OCI-LY1 (cell line): ENCODE measurements around the gene IFITM2.
A peak's percentile ranks its signal among the peaks of the same experiment; 100 is the strongest.

Experiments
- H2AFZ ChIP-seq: fragments of 200-600 bp; sonication (generic), shearing (Covaris generic); 2 replicates; pipeline ENCODE4 v1.6.0; 2014; ENCODE audit warnings: antibody characterized with exemption, mild to moderate bottlenecking, low read length
- H3F3A ChIP-seq: fragments of 200-600 bp; sonication (generic), shearing (Covaris generic); 2 replicates; pipeline ENCODE4 v1.6.0; 2014; ENCODE audit warnings: mild to moderate bottlenecking, antibody characterized with exemption, low read length, moderate library complexity; ENCODE audit not compliant: insufficient read depth
- H3K27ac ChIP-seq: fragments of 200-600 bp; sonication (generic); 2 replicates; pipeline ENCODE4 v1.5.1; 2014; ENCODE audit warnings: low read length, mixed run types, mild to moderate bottlenecking, low read depth; ENCODE audit not compliant: poor library complexity, severe bottlenecking
- H3K27me3 ChIP-seq: fragments of 200-600 bp; sonication (generic); 2 replicates; pipeline ENCODE4 v1.6.0; 2014; ENCODE audit warnings: antibody characterized with exemption, mild to moderate bottlenecking, low read length, moderate library complexity; ENCODE audit not compliant: insufficient read depth
- H3K36me3 ChIP-seq: fragments of 200-600 bp; sonication (generic); 2 replicates; pipeline ENCODE4 v1.6.1; 2014; ENCODE audit warnings: mild to moderate bottlenecking, antibody characterized with exemption, low read length, moderate library complexity, mixed read lengths; ENCODE audit not compliant: insufficient read depth
- H3K4me1 ChIP-seq: fragments of 200-600 bp; sonication (generic); 2 replicates; pipeline ENCODE4 v1.5.1; 2014; ENCODE audit warnings: mild to moderate bottlenecking, low read length, moderate library complexity; ENCODE audit not compliant: insufficient read depth, severe bottlenecking
- H3K4me2 ChIP-seq: fragments of 200-600 bp; sonication (generic), shearing (Covaris generic); 2 replicates; pipeline ENCODE4 v1.6.1; 2014; ENCODE audit warnings: low read length
- H3K4me3 ChIP-seq: fragments of 200-600 bp; sonication (generic); 2 replicates; pipeline ENCODE4 v1.5.1; 2014; ENCODE audit warnings: low read length, low read depth, mild to moderate bottlenecking, mixed read lengths; ENCODE audit not compliant: poor library complexity, severe bottlenecking
- H3K79me2 ChIP-seq: fragments of 200-600 bp; shearing (Covaris generic); 2 replicates; pipeline ENCODE4 v1.6.1; 2016; ENCODE audit warnings: mixed run types, low read length, mixed read lengths; ENCODE audit not compliant: insufficient read depth
- H3K9ac ChIP-seq: fragments of 200-600 bp; sonication (generic), shearing (Covaris generic); 2 replicates; pipeline ENCODE4 v1.6.1; 2014; ENCODE audit warnings: mild to moderate bottlenecking, low read length, mixed read lengths
- H3K9me2 ChIP-seq: fragments of 200-600 bp; sonication (generic), shearing (Covaris generic); 2 replicates; pipeline ENCODE4 v1.6.1; 2014; ENCODE audit warnings: low read depth, mild to moderate bottlenecking, low read length, mixed read lengths
- H3K9me3 ChIP-seq: fragments of 200-600 bp; shearing (Covaris generic); 2 replicates; pipeline ENCODE4 v1.6.1; 2014; ENCODE audit warnings: low read length, mixed read lengths
- H4K20me1 ChIP-seq: fragments of 200-600 bp; sonication (generic), shearing (Covaris generic); 2 replicates; pipeline ENCODE4 v1.6.0; 2016; ENCODE audit warnings: mild to moderate bottlenecking, low read length; ENCODE audit not compliant: insufficient read depth
- EZH2 ChIP-seq: fragments of 200-600 bp; sonication (generic), shearing (Covaris generic); IDR thresholded peaks from 2 replicates; pipeline ENCODE4 v1.8.0; 2017; ENCODE audit warnings: borderline replicate concordance, mixed run types, mild to moderate bottlenecking, antibody characterized with exemption, low read length, moderate library complexity, mixed read lengths
- TF ChIP-seq, protein P1 (sequence below): fragments of 200-600 bp; sonication (generic), shearing (Covaris generic); IDR thresholded peaks from 2 replicates; pipeline ENCODE4 v1.5.1; 2017; ENCODE audit warnings: mild to moderate bottlenecking, antibody characterized with exemption, low read length, moderate library complexity, mixed read lengths

Gene IFITM2

GRCh38 chr11:353179-353873 is 45.7 kb downstream of the IFITM2 start:
- TF ChIP-seq, protein P1, sequence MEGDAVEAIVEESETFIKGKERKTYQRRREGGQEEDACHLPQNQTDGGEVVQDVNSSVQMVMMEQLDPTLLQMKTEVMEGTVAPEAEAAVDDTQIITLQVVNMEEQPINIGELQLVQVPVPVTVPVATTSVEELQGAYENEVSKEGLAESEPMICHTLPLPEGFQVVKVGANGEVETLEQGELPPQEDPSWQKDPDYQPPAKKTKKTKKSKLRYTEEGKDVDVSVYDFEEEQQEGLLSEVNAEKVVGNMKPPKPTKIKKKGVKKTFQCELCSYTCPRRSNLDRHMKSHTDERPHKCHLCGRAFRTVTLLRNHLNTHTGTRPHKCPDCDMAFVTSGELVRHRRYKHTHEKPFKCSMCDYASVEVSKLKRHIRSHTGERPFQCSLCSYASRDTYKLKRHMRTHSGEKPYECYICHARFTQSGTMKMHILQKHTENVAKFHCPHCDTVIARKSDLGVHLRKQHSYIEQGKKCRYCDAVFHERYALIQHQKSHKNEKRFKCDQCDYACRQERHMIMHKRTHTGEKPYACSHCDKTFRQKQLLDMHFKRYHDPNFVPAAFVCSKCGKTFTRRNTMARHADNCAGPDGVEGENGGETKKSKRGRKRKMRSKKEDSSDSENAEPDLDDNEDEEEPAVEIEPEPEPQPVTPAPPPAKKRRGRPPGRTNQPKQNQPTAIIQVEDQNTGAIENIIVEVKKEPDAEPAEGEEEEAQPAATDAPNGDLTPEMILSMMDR, result no peak
- TF ChIP-seq EZH2, result no peak
- Histone ChIP-seq H3K9ac (no peak overlapping the region), H3K27me3 (peaks cover 3% of the 10 kb centered on the region; the same call in 1 of the 2 replicates), H3F3A (no peaks in the 10 kb centered on the region), H3K79me2 (no peaks in the 10 kb centered on the region), H3K36me3 (no peaks in the 10 kb centered on the region), H3K4me3 (no peak overlapping the region), H3K27ac (no peak overlapping the region), H3K9me2 (no peaks in the 10 kb centered on the region), H3K9me3 (no peaks in the 10 kb centered on the region), H4K20me1 (no peaks in the 10 kb centered on the region), H3K4me1 (peaks cover 17% of the 10 kb centered on the region), H2AFZ (no peak overlapping the region), H3K4me2 (no peak overlapping the region)

DNA sequence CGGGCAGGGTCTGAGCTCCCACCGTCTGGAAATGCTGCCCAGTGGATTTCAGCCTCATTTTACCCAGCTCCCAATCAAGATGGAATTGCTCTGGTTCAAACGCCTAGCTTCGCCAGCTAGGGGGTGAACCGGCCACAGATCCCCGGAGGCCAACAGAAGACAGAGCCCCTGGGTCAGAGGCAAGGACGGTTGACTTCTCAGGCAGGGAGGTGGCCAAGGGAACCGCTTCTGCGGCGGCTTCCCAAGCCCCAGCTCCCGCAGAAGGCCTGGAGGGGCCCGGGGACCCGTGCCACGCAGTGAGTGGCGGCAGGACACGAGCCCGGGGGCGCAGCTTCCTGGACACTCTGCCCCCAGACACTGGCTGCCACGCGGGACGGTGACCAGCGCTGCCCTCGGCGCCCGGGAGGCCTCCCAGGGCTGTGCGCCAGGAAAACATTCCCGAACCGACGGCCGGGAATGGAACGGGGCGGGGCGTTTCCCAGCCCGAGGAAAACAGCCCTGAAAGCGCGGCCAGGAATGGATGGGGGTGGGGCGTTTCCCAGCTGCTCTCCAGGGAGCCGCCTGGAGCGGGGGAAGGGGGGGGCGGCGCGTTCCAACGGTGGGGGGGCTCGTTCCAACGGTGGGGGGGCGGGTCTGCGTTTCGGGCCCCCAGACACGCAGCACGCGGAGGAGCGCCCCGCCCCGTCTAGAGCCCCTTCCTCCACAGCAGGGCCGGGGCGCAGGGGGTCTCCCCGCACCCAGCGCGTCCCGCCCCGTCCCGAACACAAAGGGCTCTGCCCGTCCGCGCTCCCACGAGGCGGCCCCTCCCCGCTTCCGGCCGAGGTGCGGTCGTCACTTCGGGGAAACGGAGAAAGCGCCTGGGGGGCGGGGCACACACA is 48.2 kb downstream of the IFITM2 start:
- TF ChIP-seq, protein P1, result no peak
- TF ChIP-seq EZH2, result no peak
- H3K4me3 ChIP-seq, result peak overlapping the region; percentile 51
- H3F3A ChIP-seq, result no peaks in the 10 kb centered on the region
- H3K4me1 ChIP-seq, result peaks cover 12% of the 10 kb centered on the region
- no peaks in the 10 kb centered on the region for H4K20me1 ChIP-seq
- H3K9me2 ChIP-seq, result no peaks in the 10 kb centered on the region
- no peaks in the 10 kb centered on the region for H3K36me3 ChIP-seq
- H3K9ac ChIP-seq, result no peak overlapping the region
- H3K27ac ChIP-seq, result no peak overlapping the region
- H3K9me3 ChIP-seq, result no peaks in the 10 kb centered on the region
- H2AFZ ChIP-seq, result no peak overlapping the region
- peak overlapping the region; percentile 49; the same call in 1 of the 2 replicates for H3K4me2 ChIP-seq
- H3K27me3 ChIP-seq, result peaks cover 7% of the 10 kb centered on the region; the same call in 1 of the 2 replicates
- H3K79me2 ChIP-seq, result no peaks in the 10 kb centered on the region

- TF ChIP-seq, protein P1, result no peak
- no peak for TF ChIP-seq EZH2
- no peaks in the 10 kb centered on the region; the same call in 1 of the 2 replicates for H3K9me3 ChIP-seq
- H3K4me2 ChIP-seq, result no peak overlapping the region
- peaks cover 10% of the 10 kb centered on the region for H3K4me1 ChIP-seq
- no peaks in the 10 kb centered on the region for H3K36me3 ChIP-seq
- H3K9me2 ChIP-seq, result no peaks in the 10 kb centered on the region
- H2AFZ ChIP-seq, result no peak overlapping the region
- no peaks in the 10 kb centered on the region for H3F3A ChIP-seq
- no peak overlapping the region for H3K27ac ChIP-seq
- peaks cover 7% of the 10 kb centered on the region; the same call in 1 of the 2 replicates for H3K27me3 ChIP-seq
- no peaks in the 10 kb centered on the region for H3K79me2 ChIP-seq
- no peak overlapping the region for H3K9ac ChIP-seq
- no peaks in the 10 kb centered on the region for H4K20me1 ChIP-seq
- no peak overlapping the region for H3K4me3 ChIP-seq
Measured at GRCh38 chr11:356610-357009, 49.0 kb downstream of the IFITM2 start.
